Stimulated activated CD4-positive, alpha-beta T cell treated with anti-CD3 and anti-CD28 coated beads, Interleukin-15, amount 100 ng/mL, for 1 hour (primary cell): ENCODE results near the gene COL6A5.
"Not testable (repeated sequence)": the region's sequence is repeated elsewhere in the genome, so short reads cannot be mapped to it uniquely, and the experiment has no call there.

Experiments used
- DNase-seq, 2 donors: peaks; one replicate each; pipeline ENCODE4 v3.0.0-alpha.2; 2020; ENCODE audit warnings: low read depth in 1 of 2, low spot score in 1 of 2

COL6A5 gene

DNA sequence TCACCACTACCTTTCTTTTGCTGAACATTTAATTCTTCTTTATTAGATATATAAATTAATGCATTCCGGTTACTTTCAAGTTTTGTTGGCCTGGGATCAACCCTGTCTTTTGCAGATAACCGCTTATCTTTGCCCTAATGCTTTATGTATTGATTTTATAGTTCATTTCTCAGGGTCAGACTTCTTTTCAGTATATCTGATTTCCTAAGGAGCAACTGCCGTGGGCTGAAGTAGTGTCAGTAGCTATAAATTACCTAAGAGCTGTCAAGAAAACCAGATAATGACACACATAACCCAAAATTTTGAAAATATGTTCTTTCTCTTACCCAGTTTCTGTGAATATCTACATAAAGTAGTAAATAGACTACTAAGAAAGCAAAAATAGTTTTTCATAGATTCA, 38.0 kb downstream of the COL6A5 start:
- no peak for DNase-seq

DNA sequence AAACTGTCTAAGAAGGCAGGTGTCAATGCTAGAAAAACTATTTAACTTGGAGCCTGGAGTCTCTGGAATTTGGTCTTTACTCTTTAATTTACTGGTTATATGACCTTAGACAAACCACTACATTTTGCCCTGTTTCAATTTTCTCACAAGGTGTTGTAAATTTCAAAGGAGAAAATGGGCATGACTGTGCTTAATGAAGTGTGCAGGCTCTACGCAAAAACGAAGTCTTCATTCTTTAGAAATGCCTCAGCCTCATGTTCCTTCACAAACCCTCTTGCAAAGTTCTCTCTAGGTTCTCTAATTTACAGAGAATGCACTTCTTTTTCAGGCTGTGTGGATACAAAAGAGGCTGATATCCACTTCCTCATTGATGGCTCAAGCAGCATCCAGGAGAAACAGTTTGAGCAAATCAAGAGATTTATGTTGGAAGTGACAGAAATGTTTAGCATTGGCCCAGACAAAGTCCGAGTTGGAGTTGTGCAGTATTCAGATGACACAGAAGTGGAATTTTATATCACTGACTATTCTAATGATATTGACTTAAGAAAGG, 39.1 kb downstream of the COL6A5 start:
- no peak for DNase-seq

DNA sequence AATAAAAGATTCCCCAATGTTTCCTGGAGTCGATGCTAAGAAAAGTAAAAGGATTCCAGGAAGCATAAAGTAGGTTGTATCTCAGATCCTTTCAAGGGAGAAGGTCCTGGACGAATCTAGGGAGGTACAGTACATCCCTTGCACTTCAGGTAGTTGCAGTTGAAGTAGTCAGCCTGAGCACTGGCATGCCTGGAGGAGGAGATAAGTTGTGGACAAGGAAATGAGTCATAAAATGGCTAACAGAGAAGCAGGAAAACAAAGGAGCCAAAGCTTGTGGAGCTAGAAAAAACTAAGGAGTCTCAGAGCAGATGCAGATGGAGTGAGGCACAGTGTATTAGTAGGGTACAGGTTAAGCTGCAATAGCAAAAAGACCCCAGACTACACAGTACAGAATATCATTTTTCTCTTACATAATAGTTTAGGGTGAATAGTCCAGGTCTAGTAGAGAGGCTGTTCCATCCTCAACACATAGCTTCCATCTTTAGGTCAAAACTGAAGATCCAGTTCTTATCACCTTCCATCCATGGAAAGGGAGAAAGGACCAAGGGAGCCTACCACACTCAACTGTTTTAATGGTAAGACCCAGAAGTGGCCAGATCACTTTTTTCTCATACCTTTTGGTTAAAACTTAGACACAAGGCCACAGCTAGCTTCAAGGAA, 41.3 kb downstream of the COL6A5 start:
- DNase-seq: no peak

DNA sequence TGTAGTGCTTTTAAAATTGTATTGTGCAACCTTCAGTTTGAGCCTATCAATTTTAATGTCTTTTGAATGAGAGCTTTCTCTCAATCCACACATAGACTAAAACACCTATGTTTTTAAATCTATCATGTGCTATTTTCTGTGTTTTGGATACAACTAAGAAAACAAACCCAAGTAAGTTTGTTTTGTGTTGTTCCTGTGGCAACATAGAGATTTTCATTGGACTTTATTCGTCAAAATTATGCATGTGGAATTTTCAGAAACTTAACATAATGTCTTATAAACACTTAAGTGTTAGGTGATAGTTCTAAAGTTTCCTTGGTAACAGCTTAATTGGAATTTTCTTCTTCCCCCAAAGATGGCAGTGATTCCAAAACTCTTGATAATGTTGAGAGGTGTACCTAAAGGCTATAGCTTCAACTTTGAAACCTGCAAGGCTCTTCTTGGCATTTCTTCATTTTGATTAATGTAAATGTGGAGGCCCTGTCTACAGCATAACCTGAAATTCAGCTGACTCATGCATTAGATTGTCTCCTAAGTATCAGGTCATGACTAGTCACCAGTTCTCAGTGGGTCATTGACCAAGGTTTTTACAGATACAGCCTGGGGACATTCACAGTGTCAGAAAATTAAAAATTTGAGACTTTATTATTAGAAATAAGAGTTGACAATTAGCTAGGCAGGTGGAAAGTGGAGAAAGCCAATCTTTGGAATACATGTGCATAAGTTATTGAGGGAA, 44.4 kb downstream of the COL6A5 start:
- DNase-seq: no peak

DNA sequence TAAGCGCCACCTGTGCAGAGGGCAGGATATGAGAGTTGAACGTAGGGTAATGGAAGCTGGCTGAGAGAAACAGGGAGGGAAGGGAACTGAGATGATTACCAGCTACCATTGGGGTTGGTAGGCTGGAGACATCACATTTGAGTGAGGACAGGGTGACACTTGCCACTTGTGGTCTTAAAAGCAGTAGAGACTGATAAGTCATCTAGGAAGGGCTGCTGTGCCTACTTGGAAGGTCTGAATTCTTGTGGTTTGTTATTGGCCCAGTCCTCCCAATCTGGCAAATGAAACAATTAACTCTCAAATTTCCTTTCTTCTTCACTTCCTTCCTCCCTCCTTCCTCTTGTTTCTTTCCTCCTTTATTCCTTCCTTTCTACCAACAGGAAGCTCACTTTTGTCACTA, 46.8 kb downstream of the COL6A5 start:
- no peak for DNase-seq

DNA sequence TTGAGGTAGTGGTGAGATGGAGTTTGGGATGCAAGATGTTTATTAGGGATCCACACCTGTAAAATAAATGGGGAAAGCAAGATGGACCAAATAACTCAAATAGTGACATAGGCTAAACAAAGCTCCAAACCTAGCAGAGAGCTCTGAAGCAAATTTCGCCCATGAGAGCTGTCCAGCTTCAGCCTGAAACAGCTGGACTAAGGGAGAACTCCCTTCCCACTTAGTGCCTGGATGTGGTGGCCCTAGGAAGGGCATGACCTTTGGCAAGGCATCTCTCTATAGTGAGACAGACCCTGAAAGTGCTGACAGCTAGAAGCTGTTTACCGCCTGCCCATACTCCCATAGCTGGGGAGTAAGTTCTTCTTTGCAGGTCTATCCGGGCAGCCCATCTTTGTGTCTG, 48.1 kb downstream of the COL6A5 start:
- no peak for DNase-seq

DNA sequence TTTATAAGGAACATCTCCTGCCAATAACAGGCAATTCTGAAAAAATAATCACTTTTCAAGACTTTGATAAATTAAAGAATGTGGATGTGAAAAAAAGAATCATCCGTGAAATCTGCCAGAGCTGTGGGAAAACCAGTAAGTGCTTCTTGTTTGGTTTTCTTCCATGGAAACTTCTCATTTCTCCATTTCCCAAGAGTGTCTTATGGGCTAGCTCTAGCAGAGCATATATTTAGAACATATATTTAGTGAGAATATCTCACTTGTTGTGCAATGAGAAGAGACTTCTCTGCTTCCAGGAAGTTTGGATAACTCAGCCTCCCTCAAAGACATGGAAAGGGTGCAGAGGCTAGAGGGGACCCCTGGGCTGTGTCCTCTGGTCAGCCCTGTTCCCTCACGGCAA, 49.9 kb downstream of the COL6A5 start:
- no peak for DNase-seq

DNA sequence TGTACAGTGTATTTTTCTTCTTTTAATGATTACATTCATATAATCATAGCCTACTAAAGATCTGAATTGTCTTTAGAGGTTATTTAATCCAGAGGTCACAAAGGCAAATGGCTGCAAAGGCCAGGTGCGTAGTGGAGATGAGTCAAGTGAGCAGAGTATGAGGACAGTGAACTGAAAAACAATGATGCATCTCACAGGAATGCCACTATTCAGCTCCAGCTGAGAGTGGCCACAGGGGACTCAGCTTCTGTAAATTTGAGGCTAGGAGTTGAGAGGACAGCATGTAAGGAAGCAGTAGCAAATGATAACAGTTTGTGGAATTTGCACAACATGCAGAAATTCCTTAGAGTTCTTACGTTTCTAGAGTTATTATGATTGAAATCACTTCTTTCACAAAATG, 50.4 kb downstream of the COL6A5 start:
- no peak for DNase-seq

DNA sequence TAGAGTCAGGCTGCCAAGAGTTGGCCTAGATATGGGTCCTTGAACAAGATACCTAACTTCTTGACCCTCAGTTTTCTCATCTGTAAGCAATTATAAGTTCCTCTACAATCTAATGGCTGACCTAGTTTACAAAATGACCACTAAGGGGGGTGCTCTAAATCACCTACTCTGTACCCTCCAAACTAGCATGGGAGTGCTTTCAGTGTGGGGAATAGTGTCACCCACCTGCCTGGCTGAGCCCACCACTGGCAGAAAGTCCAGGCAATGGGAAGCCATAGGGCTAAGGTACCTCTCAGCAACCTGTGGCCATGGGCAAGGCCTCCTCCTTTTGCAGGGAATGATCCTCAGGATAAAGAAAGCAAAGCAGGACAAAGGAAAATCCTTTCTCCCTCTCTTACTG, 58.9 kb downstream of the COL6A5 start:
- DNase-seq: no peak

DNA sequence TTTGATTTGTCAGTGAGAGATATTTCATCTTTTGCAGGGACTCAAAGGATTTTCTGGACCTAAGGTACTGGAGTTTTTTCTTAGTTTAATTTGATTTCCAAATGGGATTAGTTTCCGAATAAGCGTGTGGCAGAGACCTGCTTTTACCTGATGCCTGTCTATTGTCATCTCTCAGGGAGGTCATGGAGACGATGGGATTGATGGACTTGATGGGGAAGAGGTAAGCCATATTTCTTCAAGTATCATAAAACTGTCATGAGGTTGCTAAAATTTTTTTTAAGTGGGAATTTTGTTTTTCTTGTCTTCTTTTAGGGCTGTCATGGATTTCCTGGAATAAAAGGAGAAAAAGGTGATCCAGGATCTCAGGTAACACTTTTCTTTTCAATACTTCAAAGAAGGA, 60.5 kb downstream of the COL6A5 start:
- DNase-seq: no peak

DNA sequence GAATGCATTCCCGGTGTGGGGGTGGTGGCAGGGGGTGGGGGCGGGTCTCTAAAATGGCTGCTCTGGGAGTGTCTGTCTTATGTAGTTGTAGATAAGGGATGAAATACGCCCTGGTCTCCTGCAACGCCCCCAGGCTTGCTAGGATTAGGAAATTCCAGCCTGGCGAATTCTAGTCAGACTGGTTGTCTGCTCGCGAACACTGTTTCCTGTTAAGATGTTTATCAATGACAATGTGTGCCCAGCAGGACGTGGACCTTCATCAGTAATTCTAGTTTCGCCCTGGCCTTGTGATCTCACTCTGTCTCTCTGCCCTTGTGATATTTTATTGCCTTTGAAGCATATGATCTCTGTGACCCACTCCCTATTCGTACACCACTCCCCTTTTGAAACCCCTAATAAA, 62.8 kb downstream of the COL6A5 start:
- not testable (repeated sequence) for DNase-seq

DNA sequence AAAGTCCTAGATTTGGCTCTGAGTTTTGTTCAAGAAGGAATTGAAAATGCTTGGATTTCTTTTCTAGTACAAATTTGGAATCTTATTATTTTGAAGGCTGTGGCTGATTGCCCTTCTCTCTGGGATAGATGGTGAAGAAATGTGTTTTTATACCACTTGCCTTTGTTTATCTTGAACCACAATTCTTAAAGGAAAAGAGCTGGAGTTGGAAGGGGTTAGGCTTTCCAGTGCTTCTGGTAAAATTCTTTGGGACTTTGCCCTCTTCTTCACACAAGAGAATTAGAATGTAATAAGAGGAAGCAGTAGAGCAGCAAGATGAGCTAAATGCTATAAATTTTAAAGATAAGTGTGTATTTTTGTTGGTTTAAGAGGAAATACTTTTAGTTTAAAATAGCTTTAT, 65.8 kb downstream of the COL6A5 start:
- no peak for DNase-seq

DNA sequence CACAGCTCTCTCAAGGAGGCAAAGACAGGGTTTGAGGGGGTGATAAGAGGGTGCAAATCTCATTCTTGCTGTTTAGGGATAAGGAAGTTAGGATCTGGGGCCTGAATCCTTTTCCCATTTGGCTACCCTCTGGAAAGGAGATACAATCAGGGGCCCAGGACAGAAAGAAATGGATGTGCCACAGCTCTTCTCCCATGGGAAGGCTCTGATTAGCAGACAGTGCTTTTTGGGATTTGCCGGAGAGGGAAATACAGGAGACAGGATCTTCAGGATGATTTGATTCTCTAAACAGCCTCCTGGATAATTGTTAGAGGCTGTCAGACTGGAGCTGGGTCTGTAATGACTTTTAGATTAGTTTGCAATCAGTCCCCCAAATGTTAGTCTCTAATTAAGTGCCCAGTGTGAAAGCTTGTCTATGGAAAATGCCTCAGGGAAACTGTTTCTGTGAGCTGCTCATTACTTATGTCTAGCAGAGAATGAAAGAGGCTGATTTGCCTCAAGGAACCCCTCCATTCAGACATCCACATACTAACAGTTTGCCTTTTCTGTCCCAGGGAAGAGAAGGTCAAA, 67.6 kb downstream of the COL6A5 start:
- no peak for DNase-seq

DNA sequence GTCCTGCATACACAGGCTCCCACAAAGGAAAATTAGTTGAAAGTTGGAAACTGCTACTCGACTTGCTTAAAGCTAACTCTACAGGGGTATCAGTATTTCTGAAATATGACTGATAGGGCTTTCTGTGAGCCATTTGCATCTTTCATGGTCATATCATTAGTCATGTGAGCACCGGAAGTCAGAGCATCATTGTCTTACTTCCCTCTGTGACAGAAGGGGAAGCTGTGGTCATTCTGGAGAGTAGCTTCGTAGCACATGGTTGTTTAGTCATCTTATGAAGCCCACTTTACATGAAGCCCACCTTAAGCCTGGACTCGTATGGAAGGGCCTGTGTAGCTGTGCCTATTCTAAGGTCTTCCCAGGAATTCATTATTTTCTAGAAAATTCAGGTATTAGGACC, 69.0 kb downstream of the COL6A5 start:
- no peak for DNase-seq

DNA sequence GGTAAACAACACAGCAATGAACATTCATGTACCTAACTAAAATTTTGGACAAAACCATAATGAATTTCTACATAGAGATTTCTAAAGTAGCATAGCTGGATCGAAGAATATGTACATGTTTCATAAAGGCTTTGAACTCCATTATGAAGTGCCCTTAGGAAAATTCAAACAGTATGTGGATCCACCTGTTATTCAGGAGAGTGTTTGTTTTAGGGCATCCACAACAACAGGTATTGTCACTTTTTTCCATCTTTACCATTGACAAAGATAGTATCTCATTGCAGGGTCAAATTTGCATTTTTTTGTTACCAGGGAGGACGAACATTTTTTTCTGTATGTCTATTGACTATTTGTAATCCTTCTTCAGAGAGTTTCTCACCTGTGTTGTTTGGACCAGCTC, 75.0 kb downstream of the COL6A5 start:
- DNase-seq: no peak

DNA sequence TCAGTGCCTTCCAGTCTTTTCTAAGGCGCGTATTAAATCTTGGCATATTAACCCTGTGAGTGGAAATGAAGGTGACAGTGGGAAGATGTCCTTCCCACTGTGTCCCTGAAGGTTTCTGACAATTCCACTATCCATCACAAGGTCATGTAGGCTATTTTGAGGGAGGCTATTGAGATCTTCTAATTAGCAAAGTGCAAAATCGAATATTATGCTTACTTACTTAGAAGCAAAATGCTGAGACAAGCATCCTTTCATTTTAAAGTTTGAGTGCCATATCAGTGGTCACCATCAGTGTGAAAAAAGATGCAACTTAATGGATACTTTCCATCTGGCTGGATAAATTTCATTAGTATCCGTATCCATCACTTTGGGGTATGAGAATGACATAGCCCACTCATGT, 77.6 kb downstream of the COL6A5 start:
- no peak for DNase-seq

DNA sequence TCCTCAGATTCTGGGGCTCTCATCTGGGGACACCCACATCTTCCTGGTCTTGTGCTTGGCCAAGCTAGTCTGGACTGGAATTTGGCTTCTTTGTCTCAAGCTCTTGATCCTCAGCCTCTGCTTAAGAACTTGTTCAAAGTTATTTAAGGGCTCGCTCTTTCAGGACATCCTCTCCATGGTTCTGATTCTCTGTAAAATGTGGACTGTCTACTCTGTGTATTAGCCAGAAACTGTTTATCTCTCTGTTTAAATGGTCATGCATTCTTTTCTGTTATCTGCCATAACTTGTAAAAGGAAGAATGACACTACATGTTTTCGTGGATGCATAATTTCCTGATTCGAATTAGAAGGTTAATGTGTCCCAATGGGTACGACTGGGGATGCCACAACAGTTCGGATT, 79.4 kb downstream of the COL6A5 start:
- no peak for DNase-seq

DNA sequence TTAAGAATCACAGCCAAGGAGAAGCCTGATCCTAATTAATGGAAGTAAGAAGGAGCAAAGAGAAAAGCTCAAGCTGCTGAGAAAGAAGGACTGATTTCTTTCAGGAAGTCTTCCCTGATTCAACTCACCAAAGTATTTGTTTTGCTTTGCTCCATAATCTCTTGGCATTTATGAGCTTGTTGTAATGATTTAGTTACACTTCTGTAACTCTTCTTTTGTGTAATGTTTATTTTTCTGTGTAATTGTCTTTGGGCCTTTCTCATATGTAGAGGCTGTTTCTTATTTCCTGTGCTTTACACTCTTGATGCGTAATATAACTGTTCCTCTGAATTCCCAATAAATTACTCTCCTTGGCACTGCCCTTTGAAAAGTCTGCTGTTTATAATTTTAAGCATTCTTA, 80.0 kb downstream of the COL6A5 start:
- no peak for DNase-seq

DNA sequence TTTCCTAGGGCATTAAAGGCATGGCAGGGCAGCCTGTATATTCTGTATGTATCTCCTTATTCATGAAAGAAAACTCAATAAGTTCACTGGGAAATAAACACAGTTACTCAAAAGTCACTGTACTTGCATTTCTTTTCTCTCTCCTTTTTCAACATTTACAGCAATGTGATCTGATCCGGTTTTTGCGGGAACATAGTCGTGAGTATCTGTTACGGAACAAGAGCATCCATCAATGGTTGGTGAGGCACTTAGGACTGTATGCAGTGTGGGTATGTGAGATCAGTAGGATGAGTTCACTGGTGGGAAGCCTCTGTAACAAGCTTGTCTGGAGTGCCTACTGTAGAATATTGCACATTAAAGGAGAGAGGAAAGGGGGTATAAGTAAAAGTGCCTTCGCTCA, 80.7 kb downstream of the COL6A5 start:
- DNase-seq: no peak

DNA sequence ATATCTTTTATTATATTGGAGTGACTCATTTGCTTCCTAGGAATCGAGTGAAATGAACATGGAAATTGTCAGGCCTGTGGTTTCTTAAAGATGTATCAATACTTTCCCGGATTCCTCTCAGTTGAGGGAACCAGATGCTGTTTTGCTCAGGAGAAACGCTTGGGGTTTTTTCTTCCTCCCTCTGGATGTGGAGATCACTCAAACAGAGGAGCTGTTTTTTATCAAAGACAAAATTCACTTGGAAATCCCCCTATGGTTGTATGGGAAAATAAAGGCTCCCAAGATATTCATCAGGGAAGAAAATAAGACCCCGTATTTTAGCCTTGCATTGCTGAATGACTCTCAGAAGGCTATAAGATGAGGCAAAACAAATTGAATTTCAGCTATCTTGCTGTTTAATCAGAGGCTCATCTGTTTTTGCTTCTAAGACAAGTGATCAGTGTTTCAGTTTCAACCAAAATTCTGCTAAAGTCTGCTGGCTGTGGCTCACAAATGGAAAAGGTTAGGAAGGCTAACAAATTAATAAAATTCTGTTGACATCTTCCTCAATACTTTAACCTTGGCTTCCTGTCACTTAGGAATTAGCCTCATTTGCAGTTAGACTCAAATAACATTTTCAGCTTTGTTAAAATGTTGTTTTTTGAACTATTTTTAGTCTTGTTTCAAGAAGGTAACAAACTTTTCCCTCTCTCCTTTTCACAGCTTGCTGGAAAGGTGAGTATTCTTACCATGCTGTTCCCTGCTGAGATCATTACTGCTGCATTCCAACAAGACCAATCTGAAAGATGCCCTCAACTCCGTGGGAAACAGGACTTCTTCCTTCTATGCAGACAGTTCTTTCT, 83.6 kb downstream of the COL6A5 start:
- no peak for DNase-seq

DNA sequence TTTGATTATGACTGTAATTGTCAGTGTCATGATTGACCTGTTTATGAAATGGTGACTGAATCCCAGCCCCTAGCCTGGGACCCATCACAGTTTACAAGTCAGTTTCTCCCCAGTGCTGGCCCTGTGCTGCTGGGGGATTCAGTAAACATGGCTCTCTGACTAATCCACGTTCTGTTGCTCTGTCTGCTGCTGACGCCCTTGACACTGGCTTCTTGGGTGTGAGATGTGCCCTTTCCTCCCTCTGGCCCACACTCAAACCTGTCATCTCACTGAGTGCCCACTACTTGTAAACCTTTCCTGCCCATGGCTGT, 84.2 kb downstream of the COL6A5 start:
- DNase-seq: no peak

DNA sequence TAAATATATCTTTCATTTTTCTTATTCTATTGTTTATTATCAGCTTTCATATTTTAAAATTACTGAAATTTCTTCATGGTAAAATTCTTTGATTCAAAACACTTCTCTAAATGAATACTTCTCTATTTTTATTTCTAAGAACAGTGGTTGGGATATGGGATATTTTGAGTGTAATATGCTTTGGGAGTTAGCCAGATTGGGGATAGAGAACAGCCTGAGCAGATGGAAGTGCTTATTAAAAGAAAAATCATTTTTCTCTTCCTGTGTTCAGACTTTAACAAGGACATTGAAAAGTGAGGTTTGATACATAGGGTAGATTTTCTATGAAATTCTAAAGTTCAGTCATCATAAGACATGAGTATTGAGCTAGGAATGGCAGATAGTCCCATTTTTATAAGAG, 84.8 kb downstream of the COL6A5 start:
- DNase-seq: no peak
